Left ventricle myocardium superior (tissue), 1 donor: ENCODE results near the gene PZP. TPM values are rescaled to one million over a fixed set of nuclear protein-coding genes. Genes with fewer than 3 reads are reported as not detected.
"Not testable (repeated sequence)": the region's sequence is repeated elsewhere in the genome, so short reads cannot be mapped to it uniquely, and the experiment has no call there.

ENCODE experiments used
- ATAC-seq: fragments of 200-7000 bp; cut with Tn5 transposase; one replicate; pipeline ENCODE4 v1.9.1; 2020; ENCODE audit warnings: mild to moderate bottlenecking, moderate library complexity
- DNase-seq: peaks from one replicate; pipeline ENCODE4 v3.0.0-alpha.2; 2020
- intact Hi-C: fragments of 100-400 bp; cut with micrococcal nuclease; formaldehyde crosslinking; loops from one replicate; pipeline ENCODE4 v1.11.0; 2022
- long read RNA-seq: library from polyadenylated mRNA; unstranded; transcript quantifications from one replicate; pipeline ENCODE4 v2.0.0, GENCODE V29; 2021
- total RNA-seq: library from RNA; stranded (reverse); fragmentation: NEBNext Ultra II Directional; extraction: Animal tissue kit (Norgen Biotek cat#: 25700); gene quantifications from one replicate; pipeline ENCODE4 v1.2.1, GENCODE V29; 2021
- donor health status: DM: no; HTN: yes; CAD: no; lungs with severe emphysema.

PZP gene
- total RNA-seq: 0.35 TPM
- long read RNA-seq: 0 reads

DNA sequence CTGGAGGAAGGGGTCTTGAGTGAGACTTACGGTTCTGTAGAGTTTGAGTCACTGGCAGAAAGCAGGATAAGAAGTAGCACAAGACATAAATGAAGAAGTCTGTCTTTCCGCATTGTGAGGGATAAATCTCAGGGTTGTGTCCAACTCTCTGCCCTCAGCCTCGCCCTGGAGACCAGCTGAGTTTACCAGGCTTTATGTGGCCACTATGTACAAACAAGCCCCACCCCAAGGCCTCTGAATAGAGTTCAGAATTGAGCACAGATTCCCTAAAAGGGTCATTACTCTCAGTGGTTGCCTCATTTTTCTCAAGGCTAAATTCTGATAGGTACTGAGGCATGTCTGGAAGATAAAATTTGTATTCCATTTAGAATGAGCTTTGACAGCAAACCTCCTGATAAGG, at the start of gene PZP:
TSS of gene PZP (minus strand) at position 167 of the 400 bp plus-strand sequence. CDS start at position 113, 54 bp downstream.
- DNase-seq: no peak
- intact Hi-C loops: no loop called here
- ATAC-seq: no peak

DNA sequence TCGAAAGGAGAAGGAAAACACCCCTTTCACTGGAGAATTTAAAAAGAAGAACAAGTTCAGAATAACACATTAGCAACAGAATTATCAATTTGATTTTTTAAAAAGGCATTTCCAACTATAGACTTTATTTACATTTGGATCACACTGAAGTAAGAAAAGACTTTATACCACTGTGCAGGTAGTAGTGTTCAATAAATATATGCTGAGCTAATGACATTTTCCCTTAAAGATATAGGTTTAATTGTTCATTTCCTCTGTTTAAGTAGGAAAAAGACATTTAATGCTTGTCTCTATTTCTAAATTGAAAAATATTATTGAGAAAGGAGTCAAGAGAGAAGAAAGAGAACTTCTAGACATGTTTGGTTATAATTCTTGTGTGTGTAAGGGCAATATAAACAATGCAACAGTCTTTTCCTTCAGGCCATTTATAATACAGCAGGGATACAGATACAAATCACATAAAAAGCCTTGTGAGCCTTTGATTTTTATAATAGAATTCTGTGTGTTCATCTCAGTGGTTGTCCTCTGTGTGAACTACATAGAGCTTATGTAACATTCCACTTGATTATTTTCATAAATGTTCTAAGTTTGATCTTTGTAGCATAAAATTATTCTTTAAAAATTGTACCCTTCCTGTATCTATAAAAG, 48.7 kb upstream of the PZP start:
- intact Hi-C loops: no loop called here
- ATAC-seq (no peak), DNase-seq (no peak)

DNA sequence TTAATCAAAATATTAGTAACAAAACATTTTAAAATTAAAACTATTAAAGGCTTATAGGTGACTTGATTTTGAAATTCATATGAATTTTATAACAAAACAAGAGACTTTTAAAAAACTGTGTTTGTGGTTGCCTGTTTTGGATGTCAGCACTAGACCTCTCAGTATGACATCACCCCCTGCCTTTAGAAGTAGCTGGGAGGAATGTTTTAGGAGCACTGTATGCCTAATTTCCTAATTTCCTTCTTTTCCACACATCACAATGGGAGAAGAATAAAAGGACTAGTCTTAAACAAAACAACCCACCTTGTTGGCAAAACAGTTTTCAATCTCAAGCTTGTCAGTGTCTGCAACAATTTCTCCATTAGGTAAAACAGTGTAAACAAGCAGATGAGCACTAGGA, 48.1 kb upstream of the PZP start:
- DNase-seq (no peak), ATAC-seq (no peak)
- intact Hi-C loops: no loop called here

DNA sequence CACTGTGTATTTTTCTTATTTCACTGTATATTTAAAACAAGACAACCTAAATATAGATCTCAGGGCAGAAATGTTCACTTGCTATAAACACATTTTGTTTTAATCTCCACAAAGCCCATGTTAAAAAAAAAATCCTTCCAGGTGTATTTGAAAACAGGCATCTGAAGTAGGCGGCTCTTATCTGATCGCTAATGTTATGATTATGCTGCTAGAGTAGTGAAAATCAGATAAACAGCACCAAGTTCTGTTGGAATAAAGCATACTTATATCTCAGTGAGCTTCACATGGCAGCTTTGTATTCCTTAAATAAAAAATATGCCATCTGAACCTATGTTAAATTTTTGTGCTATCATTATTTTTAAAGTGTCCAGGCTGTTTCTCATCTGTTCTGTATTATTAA, 47.6 kb upstream of the PZP start:
- intact Hi-C loops: no loop called here
- DNase-seq (no peak), ATAC-seq (no peak)

DNA sequence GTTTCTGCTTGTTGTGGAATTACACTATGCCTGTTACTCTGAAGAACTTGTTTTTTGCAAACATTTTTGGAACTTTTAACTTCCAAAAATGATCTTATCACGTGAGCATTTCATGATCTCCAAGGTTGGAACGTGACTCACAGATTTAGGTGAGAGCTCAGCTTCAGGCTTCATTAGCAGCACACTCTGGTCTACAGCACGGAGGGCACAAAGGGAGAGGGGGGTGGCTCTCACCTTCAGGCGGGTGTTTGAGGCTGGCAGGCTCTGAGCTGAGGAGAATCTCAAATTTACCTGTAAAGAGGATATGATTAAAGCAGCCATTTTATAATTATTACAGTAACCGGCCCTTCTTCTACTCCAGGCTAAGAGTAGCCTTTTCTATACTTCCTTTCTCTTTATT, 45.3 kb upstream of the PZP start:
- ATAC-seq: no peak
- intact Hi-C loops: no loop called here

DNA sequence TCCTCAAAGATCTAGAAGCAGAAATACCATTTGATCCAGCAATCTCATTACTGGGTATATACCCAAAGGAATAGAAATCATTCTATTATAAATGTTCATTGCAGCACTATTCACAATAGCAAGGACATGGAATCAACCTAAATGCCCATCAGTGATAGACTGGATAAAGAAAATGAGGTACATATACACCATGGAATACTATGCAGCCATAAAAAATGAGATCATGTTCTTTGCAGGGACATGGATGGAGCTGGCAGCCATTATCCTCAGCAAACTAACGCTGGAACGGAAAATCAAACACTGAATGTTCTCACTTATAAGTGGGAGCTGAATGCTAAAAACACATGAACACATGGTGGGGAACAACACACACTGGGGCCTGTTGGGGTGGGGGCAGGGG, 44.6 kb upstream of the PZP start:
- ATAC-seq, DNase-seq, intact Hi-C loops: not testable (repeated sequence)

More for the DNA sequence above, 45.3 kb upstream of the PZP start:
- no peak for DNase-seq

DNA sequence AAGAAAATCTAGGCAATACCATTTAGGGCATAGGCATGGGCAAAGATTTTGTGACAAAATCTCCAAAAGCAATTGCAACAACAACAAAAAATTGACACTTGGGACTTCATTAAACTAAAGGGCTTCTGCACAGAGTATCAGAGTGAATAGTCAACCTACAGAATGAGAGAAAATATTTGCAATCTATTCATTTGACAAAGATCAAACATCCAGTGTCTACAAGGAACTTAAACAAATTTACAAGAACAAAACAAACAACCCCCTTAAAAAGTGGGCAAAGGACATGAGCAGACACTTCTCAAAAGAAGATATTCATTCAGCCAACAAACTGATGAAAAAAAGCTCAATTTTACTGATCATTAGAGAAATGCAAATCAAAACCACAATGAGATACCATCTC, 44.1 kb upstream of the PZP start:
- no peak for DNase-seq
- intact Hi-C loops: no loop called here
- ATAC-seq: no peak

DNA sequence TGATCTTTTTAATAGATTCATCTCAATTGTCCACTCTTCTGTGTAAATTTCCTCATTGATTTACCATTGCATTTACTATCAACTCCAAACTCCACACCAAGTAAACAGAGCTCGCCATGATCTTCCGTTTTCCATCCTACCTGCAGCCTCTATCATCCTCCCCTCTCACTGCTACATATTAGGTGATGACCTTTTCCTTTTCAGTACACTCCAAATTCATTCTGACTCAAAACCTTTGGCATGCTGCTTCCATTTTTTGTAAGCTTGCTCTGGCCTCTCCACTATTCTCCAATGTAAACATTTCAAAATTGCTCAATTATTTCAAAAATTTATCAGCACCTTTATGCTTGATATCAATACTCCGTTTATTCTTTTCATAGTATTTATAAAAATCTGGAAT, 40.2 kb upstream of the PZP start:
- ATAC-seq (no peak), DNase-seq (no peak)
- intact Hi-C loops: no loop called here

DNA sequence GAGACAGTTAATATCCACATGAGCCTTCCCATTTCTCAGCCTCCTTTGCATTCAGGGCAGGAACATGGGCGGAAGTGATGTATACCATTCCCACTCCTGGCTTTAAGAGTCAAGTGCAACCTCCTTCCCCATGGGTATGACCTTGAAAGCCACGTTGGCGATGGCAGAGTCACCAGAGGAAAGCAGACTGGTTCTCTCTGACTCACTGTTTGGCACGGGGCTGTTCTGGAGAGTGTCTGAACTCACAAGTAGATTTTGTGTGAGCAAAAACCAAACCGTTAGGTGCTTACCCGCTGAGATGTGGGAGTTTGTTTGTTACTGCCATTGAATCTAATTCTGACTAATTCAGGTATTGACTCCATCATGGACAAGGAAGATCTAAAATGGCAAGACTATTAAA, 36.7 kb upstream of the PZP start:
- intact Hi-C loops: no loop called here
- ATAC-seq: no peak
- no peak for DNase-seq

DNA sequence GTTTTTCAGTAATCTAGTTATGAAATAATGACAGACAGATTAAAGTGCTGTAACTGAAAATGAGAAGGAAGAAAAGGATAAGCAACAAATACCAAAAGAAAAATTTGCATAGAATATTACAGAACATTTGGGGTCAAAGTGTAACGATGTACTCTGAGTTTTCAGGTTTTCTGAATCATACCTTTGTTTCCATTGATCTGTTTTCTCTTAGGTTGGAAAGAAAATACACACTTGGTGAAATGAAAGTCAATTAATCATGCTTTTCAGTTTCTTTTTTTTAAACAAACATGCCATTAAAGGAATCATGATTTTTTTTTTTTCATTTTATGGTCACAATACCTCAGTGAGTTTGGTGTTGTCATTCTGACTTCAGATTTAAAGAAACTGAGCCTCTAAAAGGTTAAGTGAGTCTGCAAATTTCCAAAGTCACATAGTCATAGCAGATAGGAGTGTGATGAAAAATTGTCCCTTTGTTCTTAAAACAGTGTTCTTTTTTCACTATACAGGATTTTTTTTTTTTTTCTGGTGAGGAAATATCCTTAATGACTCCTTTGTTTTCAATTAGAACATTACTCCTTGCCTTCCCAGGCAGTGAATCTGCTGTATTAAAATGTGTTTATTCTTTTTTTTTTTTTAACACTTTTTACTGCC, 35.9 kb upstream of the PZP start:
- ATAC-seq (no peak), DNase-seq (no peak)
- intact Hi-C loops: no loop called here

DNA sequence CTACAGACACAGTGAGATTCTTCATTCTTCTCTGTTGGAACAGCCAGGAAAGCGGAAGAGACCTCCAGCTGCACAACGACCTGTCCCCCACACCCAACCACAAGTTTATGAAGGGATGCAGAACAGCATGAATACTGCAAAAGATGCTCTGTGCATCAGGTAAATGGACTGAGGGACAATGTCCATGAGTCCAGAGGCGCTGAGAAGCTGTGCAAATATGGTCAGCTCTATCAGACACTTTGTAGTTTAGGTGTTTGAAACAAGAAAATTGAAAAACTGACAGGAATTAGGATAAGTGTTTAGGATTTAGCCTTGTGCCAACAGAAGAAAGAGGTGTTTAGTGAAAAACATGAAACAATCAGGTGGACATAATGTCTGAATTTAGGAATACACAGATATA, 33.1 kb upstream of the PZP start:
- intact Hi-C loops: no loop called here
- DNase-seq: no peak
- ATAC-seq: no peak

DNA sequence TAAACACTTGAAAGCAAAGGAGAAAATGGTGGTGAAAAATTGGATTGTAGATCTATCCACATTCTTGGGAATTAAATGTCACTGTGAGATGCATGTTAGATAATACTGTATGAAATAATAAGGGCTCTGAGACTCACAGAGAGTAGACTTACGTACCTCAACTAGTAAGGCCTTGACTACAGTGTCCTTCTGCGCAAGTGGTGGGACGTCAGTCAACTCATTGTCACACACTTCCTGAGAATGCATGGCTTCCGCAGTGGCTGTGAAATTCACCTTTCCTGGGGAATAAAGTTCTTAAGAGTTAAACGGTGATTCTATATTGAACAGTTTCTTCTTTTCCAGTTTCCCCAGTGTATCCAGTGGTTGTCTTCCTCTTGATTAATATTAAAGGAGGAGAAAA, 32.6 kb upstream of the PZP start:
- intact Hi-C loops: no loop called here
- DNase-seq (no peak), ATAC-seq (peak; percentile 34)

DNA sequence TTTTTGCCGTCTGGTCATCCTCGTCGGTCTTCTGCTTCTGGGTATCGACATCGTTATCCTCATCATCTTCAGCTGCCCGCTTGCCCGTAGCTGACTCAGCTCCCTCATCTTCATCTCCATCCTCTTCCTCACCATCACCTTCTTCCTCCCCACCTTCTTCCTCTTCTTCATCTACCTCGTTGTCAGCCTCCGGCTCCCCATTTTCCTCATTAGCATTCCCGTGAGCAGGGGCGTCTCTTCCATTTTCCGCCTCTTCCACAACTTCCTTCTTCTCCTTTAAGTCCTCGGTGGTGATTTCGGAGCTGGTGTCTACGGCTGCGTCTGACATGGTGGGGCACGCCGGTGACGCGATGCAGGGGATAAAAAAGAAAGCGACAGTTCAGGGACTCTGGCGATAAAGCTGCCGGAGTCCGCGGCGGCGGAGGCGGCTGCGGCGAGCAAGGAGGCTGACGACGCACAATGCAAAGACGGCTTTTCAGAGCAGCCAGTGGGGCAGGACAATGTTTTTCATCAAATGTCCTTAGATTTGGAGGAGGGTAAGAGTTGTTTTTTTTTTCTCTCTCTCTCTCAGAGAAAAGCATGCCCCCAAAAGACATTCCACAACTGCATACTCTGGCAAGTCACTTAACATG, 31.9 kb upstream of the PZP start:
- DNase-seq (peak; percentile 43), ATAC-seq (peak; percentile 11)
- intact Hi-C loops: not testable (repeated sequence)

DNA sequence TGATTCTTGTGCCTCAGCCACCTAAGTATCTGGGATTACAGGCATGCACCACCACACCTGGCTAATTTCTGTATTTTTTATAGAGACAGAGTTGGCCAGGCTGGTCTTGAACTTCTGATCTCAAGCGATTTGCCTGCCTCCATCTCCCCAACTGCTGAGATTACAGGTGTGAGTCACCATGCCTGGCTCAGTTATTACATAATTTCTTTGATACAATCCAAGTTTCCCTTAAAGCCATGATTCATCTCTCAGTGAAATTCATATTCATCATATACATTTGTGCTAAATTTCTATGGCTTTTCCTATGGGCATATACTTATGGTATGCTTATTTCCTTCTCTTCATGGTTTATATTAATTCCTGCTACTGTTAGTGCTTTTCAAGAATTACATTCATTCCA, 29.1 kb upstream of the PZP start:
- no peak for DNase-seq
- intact Hi-C loops: no loop called here
- ATAC-seq: no peak

DNA sequence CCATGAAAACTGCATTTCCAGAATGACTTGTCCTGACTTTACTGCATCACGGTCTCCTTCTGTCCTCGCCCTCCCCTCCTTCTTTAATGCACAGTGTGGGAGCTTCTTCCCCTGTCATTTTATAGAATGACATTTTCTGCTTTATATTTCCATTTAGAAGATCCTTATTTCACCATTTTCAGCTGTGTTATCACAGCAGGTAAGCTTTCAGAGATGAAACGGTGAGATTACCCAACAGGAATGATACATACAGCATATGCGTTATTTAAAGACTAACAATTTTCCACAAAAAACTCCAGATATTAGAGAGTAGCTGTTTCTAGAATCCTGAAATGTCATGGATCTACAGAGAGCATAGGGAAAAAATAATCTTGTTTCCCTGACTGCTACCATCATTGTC, 27.3 kb upstream of the PZP start:
- intact Hi-C loops: no loop called here
- ATAC-seq (no peak), DNase-seq (no peak)

DNA sequence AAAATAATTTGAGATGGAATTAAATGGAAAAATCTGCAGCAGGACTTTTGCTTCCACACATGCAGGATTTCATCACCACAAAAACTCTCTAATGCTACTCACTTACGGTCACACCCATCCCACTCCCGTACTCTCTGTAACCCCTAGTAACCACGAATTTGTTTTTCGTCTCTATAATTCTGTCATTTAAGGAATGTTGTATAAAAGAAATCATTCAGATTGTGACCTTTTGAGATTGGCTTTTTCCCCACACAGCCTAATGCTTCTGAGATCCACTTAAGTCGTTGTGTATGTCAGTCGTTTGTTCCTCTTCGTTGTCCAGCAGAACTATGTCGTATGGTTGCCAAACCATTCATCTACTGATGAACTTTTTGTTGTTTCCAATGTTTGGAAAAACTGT, 19.8 kb upstream of the PZP start:
- ATAC-seq: no peak

DNA sequence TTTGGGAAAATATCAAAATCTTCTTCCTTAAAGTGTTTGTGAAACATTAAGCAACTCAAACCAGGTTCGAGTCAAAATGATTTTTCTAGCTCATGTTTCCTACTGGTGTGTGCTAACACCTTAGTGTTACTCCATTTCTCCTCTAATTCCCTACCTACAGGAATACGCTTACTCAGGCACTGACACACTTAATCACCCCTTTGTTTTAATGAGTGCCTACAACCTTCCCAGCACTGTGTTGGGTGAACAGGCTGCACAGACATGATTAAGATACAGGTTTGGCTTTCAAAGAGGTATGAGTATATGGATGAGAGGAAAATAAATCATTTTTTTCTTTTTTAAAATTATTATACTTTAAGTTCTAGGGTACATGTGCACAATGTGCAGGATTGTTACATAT, 15.6 kb upstream of the PZP start:
- DNase-seq (no peak), ATAC-seq (no peak)
- intact Hi-C loops: no loop called here

More for the DNA sequence above, 19.8 kb upstream of the PZP start:
- DNase-seq: no peak
- intact Hi-C loops: no loop called here

DNA sequence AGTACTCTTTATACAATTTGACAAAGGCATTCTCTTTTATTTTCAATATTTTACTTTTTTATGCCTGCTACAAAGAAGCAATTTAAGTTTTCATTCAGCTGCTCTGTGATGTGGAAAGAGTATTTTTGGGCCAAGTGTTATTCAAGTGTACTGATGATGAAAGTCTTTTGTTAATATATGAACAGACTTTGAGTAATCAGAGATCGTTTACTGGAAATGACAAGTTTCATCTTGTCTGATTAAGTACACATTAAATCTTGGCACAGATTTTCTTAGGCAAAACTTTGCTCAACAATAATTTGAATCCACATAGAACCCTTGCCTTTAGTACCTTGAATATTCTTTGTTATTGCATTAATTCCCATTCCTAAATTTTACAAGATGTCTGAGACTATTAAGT, 13.3 kb upstream of the PZP start:
- intact Hi-C loops: no loop called here
- ATAC-seq: no peak
- DNase-seq: no peak

DNA sequence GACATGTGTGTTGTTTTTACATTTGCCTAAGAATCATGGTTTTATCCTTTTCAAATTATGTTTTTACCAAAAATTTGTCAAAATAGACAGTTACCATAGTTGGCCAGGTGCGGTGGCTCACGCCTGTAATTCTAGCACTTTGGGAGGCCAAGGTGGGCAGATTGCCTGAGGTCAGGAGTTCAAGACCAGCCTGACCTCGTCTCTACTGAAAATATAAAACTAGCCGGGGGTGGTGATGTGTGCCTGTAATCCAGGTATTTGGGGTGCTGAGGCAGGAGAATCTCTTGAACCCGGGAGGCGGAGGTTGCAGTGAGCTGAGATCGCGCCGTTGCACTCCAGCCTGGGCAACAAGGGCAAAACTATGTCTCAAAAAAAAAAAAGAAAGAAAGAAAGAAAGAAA, 12.8 kb upstream of the PZP start:
- intact Hi-C loops, ATAC-seq, DNase-seq: not testable (repeated sequence)

DNA sequence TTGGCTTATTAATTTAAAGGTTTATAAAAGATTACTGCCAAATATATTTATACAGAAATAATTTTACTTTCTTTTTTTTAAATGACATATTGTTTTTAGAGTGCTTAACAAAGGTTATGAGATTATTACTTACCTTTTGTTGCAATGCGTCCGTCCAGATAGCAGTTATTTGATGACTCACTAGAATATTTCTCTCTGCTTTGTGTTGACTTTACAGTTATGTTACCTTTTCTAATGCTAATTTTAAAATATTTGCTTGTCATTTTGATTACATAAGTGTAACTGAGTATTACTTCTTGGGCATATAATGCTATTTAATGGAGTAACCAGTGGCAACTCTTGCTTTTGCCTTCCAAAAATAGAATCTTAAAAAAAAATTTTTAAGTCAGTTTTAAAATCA, 6.3 kb upstream of the PZP start:
- intact Hi-C loops: no loop called here
- no peak for ATAC-seq
- no peak for DNase-seq

DNA sequence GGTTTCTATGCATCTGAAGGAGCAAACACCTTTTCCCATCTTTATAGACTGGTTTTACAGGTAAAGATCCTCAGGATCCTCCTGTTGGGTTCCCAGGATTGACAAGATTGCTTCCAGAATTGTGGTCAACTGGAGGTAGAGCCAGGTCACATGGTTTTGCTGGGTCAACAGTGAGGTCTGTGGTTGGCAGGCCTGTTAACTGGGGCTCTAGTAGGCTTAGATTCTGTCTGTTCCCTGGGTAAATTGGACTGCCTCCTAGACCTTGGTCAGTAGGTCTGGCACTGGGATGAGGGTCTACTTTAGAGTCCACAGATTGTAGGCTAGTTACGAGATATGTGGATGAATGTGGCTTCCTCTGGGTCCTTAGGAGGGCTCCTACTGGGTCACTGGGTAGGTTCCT, 3.5 kb upstream of the PZP start:
- ATAC-seq (no peak), DNase-seq (no peak)
- intact Hi-C loops: no loop called here
